Gastrocnemius medialis (tissue), 4 donors: ENCODE measurements around the gene NT5DC2.

ENCODE experiments used
- CTCF ChIP-seq, 5 experiments: fragments of 450-650 bp in 3 of 5; fragments of 200-600 bp in 2 of 5; sonication (generic) in 2 of 5; IDR thresholded peaks in 4 of 5; conservative IDR thresholded peaks in 1 of 5; 1 replicate in 4 of 5; 2 replicates in 1 of 5; pipeline ENCODE4 v1.5.1; 2016 to 2019; ENCODE audit warnings: antibody characterized with exemption in 5 of 5, mild to moderate bottlenecking in 3 of 5, moderate library complexity in 3 of 5
- POLR2A ChIP-seq, 2 donors: fragments of 450-650 bp; IDR thresholded peaks; one replicate each; pipeline ENCODE4 v1.6.1; 2017; ENCODE audit warnings: antibody characterized with exemption in 2 of 2, mild to moderate bottlenecking in 2 of 2, moderate library complexity in 2 of 2

DNA sequence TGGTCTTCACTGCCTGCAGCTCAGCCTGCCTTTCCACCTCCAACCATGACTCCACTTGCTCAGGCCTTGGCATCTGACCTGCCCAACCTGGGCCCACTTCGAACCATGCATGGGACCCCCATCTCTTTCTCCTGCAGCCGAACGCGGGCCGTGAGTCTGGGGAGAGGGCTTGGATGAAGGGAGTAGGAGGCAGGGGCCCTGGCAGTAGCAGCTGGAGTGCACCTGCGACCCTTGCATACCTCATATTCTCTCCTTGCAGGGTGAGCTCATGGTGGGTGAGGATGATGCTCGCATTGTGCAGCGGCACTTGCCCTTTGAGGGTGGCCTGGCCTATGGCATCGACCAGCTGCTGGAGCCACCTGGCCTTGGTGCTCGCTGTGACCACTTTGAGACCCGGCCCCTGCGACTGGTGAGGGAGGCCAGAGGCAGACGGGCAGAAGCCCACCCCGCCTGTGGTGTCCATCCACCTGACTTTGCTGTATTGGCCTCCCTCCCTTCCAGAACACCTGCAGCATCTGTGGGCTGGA lies 13.5 kb downstream of the NT5DC2 start:
- TF ChIP-seq POLR2A (IDR thresholded peaks at IDR 0.05) (no peak), CTCF (IDR thresholded peaks at IDR 0.05 in 4 of 5, conservative IDR thresholded peaks at IDR 0.05 in 1 of 5) (no peak)
